Skin of body (tissue), 3 donors: ENCODE measurements around the gene ICAM3. TPM values are rescaled to one million over a fixed set of nuclear protein-coding genes. Genes with fewer than 3 reads are reported as not detected.
A peak's percentile ranks its signal among the peaks of the same experiment; 100 is the strongest.

ENCODE experiments used
- DNase-seq: peaks from one replicate; lab custom pipeline; 2025; lab: John Stamatoyannopoulos, UW
- small RNA-seq: library from RNA; depleted of rRNA; stranded (forward); fragments of <200 nt; gene quantifications from one replicate; pipeline ENCODE3, GENCODE V24; 2014; ENCODE audit warnings: low replicate concordance
- total RNA-seq: library from RNA; depleted of rRNA; stranded (reverse); fragments of >200 nt; gene quantifications from one replicate; pipeline ENCODE4 v1.2.3, GENCODE V29; 2014

The ICAM3 gene
- total RNA-seq, 1 donor from 2014 or later, result 9.4 TPM

DNA sequence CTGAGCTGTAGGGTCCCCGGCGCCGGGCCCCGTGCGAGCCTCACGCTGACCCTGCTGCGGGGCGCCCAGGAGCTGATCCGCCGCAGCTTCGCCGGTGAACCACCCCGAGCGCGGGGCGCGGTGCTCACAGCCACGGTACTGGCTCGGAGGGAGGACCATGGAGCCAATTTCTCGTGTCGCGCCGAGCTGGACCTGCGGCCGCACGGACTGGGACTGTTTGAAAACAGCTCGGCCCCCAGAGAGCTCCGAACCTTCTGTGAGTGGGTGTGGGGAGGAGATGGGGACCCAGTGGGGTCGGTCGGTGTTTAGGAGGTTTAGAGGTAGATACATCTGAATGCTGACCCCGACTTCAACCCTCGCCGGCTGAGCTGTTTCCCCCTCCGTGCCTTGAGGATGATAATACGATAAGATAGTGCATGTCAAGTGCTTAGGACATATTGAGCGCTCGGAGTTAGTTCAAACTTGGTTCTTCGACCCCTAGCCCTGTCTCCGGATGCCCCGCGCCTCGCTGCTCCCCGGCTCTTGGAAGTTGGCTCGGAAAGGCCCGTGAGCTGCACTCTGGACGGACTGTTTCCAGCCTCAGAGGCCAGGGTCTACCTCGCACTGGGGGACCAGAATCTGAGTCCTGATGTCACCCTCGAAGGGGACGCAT lies 47.7 kb downstream of the ICAM3 start:
- no peak for DNase-seq

DNA sequence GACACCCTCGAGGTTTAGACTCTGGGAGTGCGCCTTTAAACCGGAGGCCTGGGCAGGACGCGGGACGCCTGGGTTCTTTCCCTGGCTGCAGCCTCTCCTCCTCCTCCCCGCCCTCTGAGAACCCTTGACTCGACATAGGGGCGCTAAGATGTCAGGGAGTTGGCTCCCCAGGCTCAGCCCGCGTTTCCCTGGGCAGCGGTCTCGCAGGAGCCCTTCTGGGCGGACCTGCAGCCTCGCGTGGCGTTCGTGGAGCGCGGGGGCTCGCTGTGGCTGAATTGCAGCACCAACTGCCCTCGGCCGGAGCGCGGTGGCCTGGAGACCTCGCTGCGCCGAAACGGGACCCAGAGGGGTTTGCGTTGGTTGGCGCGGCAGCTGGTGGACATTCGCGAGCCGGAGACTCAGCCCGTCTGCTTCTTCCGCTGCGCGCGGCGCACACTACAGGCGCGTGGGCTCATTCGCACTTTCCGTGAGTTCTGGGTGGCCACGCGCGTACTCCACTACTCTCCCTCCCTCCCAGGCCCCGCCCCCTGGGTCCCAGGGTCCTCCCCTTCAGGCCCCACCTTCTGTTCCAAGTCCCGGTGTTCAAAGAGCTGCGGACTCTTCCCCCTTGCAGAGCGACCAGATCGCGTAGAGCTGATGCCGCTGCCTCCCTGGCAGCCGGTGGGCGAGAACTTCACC lies 48.4 kb downstream of the ICAM3 start:
- no peak for DNase-seq

DNA sequence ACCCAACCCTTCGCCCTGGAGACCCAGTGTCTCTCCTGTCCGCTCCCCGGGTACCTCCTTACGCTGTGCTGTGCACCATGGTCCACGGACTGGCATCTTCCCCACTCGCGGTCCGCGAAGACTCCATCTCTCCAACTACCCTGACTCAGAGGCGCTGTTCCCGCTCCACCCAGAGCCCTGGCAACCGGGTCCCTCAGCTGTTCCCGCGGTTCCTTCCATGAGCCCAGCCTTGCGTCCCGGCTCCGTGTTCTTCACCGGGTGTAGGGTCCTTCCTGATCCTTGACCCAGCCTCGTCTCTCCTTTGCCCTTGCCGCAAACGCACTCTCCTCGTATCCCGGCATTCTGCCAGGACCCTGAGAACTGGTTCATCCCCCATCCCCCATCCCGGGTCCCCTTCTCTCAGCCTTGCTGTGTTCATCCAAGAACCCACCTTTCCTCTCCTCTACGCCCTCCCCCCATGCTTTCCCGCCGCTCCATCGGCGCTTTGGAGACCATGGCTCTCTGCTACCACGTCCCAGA lies 49.0 kb downstream of the ICAM3 start:
- no peak for DNase-seq

DNA sequence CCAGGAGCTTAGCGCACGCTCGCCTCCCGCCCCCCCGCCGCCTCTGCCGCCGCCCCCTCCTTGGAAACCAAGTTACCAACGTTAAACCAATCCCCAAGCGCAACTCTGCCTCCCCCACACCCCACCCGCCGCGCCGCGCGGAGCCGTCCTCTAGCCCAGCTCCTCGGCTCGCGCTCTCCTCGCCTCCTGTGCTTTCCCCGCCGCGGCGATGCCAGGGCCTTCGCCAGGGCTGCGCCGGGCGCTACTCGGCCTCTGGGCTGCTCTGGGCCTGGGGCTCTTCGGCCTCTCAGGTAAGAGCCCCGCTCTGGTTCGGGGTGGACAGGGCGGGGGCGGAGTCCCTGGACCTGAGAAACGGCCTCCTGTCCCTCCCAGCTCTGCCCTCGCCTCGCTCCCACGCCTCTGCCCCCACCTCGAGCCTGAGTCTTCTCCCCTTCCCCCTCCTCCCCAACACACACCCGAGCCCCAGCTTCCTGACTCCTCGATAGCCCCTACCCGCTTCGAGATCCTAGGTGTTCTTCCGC lies 49.5 kb downstream of the ICAM3 start, which contains the start of gene ICAM5:
Gene ICAM5 (plus strand): TSS at position 117 of the 521 bp plus-strand sequence. CDS start 92 bp downstream, at position 209.
- DNase-seq, result no peak

DNA sequence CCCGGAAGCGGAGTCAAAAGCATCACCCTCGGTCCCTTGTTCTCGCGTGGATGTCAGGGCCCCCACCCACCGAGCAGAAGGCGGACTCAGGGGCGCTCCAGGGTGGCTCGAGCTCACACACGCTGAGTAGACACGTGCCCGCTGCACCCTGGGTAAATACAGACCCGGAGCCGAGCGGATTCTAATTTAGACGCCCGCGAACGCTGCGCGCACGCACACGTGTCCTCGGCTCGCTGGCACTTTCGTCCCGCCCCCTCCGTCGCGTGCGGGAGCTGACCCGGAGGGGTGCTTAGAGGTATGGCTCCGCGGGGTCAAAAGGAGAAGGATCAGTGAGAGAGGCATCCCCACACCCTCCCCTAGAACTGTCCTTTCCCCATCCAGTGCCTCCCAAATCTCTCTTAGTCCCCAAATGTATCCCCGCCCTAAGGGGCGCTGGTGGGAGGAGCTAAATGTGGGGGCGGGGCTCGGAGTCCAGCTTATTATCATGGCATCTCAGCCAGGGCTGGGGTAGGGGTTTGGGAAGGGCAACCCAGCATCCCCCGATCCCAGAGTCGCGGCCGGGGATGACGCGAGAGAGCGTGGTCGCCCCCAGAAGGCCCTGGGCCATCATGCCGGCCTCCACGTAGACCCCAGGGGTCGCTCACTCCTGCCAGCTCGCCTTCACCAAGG lies 50.1 kb downstream of the ICAM3 start:
- DNase-seq, result no peak

DNA sequence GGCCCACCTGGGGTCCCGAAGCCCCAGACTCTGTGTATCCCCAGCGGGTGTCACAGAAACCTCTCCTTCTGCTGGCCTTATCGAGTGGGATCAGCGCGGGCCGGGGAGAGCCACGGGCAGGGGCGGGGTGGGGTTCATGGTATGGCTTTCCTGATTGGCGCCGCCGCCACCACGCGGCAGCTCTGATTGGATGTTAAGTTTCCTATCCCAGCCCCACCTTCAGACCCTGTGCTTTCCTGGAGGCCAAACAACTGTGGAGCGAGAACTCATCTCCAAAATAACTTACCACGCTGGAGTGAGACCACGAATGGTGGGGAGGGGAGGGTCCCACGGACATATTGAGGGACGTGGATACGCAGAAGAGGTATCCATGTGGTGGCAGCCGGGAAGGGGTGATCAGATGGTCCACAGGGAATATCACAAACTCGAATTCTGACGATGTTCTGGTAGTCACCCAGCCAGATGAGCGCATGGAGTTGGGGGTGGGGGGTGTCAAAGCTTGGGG lies 50.7 kb downstream of the ICAM3 start:
- peak; percentile 26 for DNase-seq

DNA sequence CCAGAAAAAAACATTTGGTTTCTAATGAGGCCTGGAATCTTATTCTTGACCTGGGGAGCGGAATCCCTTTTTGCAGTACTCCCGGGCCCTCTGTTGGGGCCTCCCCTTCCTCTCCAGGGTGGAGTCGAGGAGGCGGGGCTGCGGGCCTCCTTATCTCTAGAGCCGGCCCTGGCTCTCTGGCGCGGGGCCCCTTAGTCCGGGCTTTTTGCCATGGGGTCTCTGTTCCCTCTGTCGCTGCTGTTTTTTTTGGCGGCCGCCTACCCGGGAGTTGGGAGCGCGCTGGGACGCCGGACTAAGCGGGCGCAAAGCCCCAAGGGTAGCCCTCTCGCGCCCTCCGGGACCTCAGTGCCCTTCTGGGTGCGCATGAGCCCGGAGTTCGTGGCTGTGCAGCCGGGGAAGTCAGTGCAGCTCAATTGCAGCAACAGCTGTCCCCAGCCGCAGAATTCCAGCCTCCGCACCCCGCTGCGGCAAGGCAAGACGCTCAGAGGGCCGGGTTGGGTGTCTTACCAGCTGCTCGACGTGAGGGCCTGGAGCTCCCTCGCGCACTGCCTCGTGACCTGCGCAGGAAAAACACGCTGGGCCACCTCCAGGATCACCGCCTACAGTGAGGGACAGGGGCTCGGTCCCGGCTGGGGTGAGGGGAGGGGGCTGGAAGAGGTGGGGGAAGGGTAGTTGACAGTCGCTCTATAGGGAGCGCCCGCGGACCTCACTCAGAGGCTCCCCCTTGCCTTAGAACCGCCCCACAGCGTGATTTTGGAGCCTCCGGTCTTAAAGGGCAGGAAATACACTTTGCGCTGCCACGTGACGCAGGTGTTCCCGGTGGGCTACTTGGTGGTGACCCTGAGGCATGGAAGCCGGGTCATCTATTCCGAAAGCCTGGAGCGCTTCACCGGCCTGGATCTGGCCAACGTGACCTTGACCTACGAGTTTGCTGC lies 52.4 kb downstream of the ICAM3 start, which contains the start of gene ICAM4:
Gene ICAM4 (plus strand): TSS at position 153 of the 935 bp plus-strand sequence. CDS start 58 bp downstream, at position 211.
- DNase-seq, result peak; percentile 10

DNA sequence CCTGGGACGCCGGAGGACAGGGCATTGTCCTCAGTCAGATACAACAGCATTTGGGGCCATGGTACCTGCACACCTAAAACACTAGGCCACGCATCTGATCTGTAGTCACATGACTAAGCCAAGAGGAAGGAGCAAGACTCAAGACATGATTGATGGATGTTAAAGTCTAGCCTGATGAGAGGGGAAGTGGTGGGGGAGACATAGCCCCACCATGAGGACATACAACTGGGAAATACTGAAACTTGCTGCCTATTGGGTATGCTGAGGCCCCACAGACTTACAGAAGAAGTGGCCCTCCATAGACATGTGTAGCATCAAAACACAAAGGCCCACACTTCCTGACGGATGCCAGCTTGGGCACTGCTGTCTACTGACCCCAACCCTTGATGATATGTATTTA lies 54.0 kb downstream of the ICAM3 start:
- DNase-seq, result no peak

DNA sequence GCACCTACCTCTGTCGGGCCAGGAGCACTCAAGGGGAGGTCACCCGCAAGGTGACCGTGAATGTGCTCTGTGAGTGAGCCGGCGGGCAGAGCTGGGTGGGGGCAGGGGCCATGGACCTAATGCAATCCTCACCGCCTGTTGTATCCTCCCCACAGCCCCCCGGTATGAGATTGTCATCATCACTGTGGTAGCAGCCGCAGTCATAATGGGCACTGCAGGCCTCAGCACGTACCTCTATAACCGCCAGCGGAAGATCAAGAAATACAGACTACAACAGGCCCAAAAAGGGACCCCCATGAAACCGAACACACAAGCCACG lies 54.5 kb downstream of the ICAM3 start:
- DNase-seq, result no peak

DNA sequence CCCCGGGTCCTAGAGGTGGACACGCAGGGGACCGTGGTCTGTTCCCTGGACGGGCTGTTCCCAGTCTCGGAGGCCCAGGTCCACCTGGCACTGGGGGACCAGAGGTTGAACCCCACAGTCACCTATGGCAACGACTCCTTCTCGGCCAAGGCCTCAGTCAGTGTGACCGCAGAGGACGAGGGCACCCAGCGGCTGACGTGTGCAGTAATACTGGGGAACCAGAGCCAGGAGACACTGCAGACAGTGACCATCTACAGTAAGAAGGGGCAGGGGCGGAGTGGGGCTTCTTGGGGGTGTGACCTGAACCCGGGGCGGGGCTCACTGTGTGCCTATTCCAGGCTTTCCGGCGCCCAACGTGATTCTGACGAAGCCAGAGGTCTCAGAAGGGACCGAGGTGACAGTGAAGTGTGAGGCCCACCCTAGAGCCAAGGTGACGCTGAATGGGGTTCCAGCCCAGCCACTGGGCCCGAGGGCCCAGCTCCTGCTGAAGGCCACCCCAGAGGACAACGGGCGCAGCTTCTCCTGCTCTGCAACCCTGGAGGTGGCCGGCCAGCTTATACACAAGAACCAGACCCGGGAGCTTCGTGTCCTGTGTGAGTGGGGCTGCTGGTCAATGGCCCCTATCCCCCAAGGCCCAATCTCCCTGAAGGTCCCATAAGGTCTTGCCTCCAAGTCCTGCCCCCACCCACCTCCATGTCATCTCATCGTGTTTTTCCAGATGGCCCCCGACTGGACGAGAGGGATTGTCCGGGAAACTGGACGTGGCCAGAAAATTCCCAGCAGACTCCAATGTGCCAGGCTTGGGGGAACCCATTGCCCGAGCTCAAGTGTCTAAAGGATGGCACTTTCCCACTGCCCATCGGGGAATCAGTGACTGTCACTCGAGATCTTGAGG lies 55.1 kb downstream of the ICAM3 start:
- no peak for DNase-seq

Small RNAs within 50 kb of the gene (small RNA-seq; reads per million reads assigned to genes)
- not detected for gene AC011511.1
- not detected for gene AC011511.4

Other genes with a start within 250 kb of the ICAM3 start
- gene ANGPTL6, start 236.9 kb downstream of the ICAM3 start, total RNA-seq, result 0.99 TPM
- 15.7 TPM for gene PPAN, start 233.3 kb downstream of the ICAM3 start, total RNA-seq
- 3.0 TPM for gene P2RY11, start 227.9 kb downstream of the ICAM3 start, total RNA-seq
- 151 TPM for gene EIF3G, start 219.7 kb downstream of the ICAM3 start, total RNA-seq
- gene DNMT1, start 144.7 kb downstream of the ICAM3 start, total RNA-seq, result 43.0 TPM
- 12.6 TPM for gene S1PR2, start 108.3 kb downstream of the ICAM3 start, total RNA-seq
- gene MRPL4, start 87.4 kb downstream of the ICAM3 start, total RNA-seq, result 13.6 TPM
- 11.3 TPM for gene ICAM1, start 68.5 kb downstream of the ICAM3 start, total RNA-seq
- gene ICAM4, start 52.7 kb downstream of the ICAM3 start, total RNA-seq, result 1.1 TPM
- gene ICAM5, start 49.7 kb downstream of the ICAM3 start, total RNA-seq, result 0.10 TPM
- 1.3 TPM for gene ZGLP1, start 29.8 kb downstream of the ICAM3 start, total RNA-seq
- gene FDX2, start 23.6 kb downstream of the ICAM3 start, total RNA-seq, result 7.1 TPM
- gene RAVER1, start 6.1 kb downstream of the ICAM3 start, total RNA-seq, result 6.4 TPM
- gene TYK2, start 40.9 kb upstream of the ICAM3 start, total RNA-seq, result 63.6 TPM
- 80.6 TPM for gene CDC37, start 63.9 kb upstream of the ICAM3 start, total RNA-seq
- gene PDE4A, start 80.9 kb upstream of the ICAM3 start, total RNA-seq, result 2.4 TPM
- gene KEAP1, start 163.7 kb upstream of the ICAM3 start, total RNA-seq, result 32.8 TPM
- gene S1PR5, start 177.8 kb upstream of the ICAM3 start, total RNA-seq, result 6.6 TPM
- 11.1 TPM for gene ATG4D, start 204.3 kb upstream of the ICAM3 start, total RNA-seq
- 12.0 TPM for gene KRI1, start 226.4 kb upstream of the ICAM3 start, total RNA-seq
- gene CDKN2D, start 229.4 kb upstream of the ICAM3 start, total RNA-seq, result 17.2 TPM
- gene AP1M2, start 247.7 kb upstream of the ICAM3 start, total RNA-seq, result 18.0 TPM